ENCODE data around the gene ZNF580.

DNA sequence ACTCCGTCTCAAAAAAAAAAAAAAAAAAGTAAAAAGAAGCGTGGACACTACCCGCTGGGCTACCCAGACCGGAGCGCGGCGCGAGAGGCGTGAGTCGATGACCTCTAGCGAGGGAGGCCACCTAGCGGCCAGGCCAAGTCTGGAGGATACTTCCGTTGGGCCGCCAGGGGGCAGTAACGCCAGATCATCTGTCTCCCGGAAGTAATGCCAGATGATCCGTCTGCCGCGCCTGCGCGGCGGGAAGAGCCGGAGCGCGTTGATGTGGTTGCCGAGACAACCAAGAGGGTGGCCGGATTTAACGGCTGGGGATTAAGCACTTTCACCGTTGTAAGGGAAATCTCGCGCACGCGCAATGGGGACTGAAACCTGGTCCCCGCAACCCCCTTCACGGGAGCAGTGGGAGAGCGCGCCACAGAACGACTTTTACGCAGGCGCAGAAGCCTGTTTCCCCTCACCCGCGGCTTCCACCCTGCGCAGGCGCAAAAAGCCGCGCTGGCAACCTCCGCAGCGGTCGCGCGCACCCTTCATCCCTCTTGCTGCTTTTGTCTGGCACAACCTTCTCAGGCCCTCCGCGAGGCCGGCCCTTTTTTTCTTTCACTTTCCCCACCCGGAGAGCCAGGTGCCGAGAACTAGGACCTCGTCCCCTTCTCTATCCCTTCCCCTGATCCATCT is 13.0 kb downstream of the ZNF580 start:
- TF ChIP-seq CTCF (IDR thresholded peaks at IDR 0.05; ENCODE audit: poor library complexity) (peak; percentile 100), EZH2 (IDR thresholded peaks at IDR 0.05; ENCODE audit: borderline replicate concordance) (no peak)
